Neural cell (in vitro differentiated cells): Measurements from ENCODE around the gene CCDC172.

Source experiments
- EP300 ChIP-seq: fragments of 450-650 bp; conservative IDR thresholded peaks from 2 replicates; pipeline ENCODE4 v1.6.1; 2014; ENCODE audit warnings: antibody characterized with exemption, mild to moderate bottlenecking, moderate library complexity; ENCODE audit not compliant: poor library complexity, severe bottlenecking
- MXI1 ChIP-seq: fragments of 450-650 bp; conservative IDR thresholded peaks from 2 replicates; pipeline ENCODE4 v1.6.1; 2014; ENCODE audit warnings: antibody characterized with exemption, mild to moderate bottlenecking; ENCODE audit not compliant: poor library complexity, severe bottlenecking
- POLR2AphosphoS5 ChIP-seq: IDR thresholded peaks from 2 replicates; pipeline ENCODE4 v1.6.1; 2012
- RAD21 ChIP-seq: fragments of 450-650 bp; conservative IDR thresholded peaks from 2 replicates; pipeline ENCODE4 v1.6.1; 2014; ENCODE audit warnings: antibody characterized with exemption, mild to moderate bottlenecking, moderate library complexity
- REST ChIP-seq: IDR thresholded peaks from 2 replicates; pipeline ENCODE4 v1.6.1; 2012; ENCODE audit warnings: borderline replicate concordance
- TF ChIP-seq, protein P1 (sequence below): fragments of 450-650 bp; IDR thresholded peaks from 2 replicates; pipeline ENCODE4 v1.5.1; 2014; ENCODE audit warnings: antibody characterized with exemption, mild to moderate bottlenecking, moderate library complexity; ENCODE audit not compliant: poor library complexity, severe bottlenecking

- TF ChIP-seq EP300 (no peak), REST (no peak), MXI1 (no peak), RAD21 (no peak), POLR2AphosphoS5 (no peak)
- TF ChIP-seq, protein P1, sequence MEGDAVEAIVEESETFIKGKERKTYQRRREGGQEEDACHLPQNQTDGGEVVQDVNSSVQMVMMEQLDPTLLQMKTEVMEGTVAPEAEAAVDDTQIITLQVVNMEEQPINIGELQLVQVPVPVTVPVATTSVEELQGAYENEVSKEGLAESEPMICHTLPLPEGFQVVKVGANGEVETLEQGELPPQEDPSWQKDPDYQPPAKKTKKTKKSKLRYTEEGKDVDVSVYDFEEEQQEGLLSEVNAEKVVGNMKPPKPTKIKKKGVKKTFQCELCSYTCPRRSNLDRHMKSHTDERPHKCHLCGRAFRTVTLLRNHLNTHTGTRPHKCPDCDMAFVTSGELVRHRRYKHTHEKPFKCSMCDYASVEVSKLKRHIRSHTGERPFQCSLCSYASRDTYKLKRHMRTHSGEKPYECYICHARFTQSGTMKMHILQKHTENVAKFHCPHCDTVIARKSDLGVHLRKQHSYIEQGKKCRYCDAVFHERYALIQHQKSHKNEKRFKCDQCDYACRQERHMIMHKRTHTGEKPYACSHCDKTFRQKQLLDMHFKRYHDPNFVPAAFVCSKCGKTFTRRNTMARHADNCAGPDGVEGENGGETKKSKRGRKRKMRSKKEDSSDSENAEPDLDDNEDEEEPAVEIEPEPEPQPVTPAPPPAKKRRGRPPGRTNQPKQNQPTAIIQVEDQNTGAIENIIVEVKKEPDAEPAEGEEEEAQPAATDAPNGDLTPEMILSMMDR = no peak
These were observed 97.6 kb downstream of the CCDC172 start for GRCh38 chr10:116421815-116422214.
